ENCODE measurements around the gene RNF115. TPM values are rescaled to one million over a fixed set of nuclear protein-coding genes. Genes with fewer than 3 reads are reported as not detected.

RNF115 gene
- total and polyA plus RNA-seq, 4 donors, result 3.2 to 10.0 (median 7.6) TPM

GRCh38 chr1:145730900-145731299, 93.0 kb downstream of the RNF115 start:
- no peak for TF ChIP-seq HNF4A (conservative IDR thresholded peaks at IDR 0.05)
- TF ChIP-seq, protein P1, sequence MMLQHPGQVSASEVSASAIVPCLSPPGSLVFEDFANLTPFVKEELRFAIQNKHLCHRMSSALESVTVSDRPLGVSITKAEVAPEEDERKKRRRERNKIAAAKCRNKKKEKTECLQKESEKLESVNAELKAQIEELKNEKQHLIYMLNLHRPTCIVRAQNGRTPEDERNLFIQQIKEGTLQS (IDR thresholded peaks at IDR 0.05), result no peak
- no peak for TF ChIP-seq SP1 (IDR thresholded peaks at IDR 0.05)
- no peak for TF ChIP-seq HNF4G (IDR thresholded peaks at IDR 0.05)
- TF ChIP-seq, protein P2, sequence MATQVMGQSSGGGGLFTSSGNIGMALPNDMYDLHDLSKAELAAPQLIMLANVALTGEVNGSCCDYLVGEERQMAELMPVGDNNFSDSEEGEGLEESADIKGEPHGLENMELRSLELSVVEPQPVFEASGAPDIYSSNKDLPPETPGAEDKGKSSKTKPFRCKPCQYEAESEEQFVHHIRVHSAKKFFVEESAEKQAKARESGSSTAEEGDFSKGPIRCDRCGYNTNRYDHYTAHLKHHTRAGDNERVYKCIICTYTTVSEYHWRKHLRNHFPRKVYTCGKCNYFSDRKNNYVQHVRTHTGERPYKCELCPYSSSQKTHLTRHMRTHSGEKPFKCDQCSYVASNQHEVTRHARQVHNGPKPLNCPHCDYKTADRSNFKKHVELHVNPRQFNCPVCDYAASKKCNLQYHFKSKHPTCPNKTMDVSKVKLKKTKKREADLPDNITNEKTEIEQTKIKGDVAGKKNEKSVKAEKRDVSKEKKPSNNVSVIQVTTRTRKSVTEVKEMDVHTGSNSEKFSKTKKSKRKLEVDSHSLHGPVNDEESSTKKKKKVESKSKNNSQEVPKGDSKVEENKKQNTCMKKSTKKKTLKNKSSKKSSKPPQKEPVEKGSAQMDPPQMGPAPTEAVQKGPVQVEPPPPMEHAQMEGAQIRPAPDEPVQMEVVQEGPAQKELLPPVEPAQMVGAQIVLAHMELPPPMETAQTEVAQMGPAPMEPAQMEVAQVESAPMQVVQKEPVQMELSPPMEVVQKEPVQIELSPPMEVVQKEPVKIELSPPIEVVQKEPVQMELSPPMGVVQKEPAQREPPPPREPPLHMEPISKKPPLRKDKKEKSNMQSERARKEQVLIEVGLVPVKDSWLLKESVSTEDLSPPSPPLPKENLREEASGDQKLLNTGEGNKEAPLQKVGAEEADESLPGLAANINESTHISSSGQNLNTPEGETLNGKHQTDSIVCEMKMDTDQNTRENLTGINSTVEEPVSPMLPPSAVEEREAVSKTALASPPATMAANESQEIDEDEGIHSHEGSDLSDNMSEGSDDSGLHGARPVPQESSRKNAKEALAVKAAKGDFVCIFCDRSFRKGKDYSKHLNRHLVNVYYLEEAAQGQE (IDR thresholded peaks at IDR 0.05), result no peak
- TF ChIP-seq RAD21 (IDR thresholded peaks at IDR 0.05), result no peak
- no peak for TF ChIP-seq FOXA1 (IDR thresholded peaks at IDR 0.05)
- no peak for TF ChIP-seq JUND (IDR thresholded peaks at IDR 0.05)
- no peak for TF ChIP-seq YY1 (IDR thresholded peaks at IDR 0.05)
- TF ChIP-seq ZBTB33 (IDR thresholded peaks at IDR 0.05), result no peak
- no peak for TF ChIP-seq EGR1 (IDR thresholded peaks at IDR 0.05; ENCODE audit: low read depth in 2 of 2)
- TF ChIP-seq, protein P3, sequence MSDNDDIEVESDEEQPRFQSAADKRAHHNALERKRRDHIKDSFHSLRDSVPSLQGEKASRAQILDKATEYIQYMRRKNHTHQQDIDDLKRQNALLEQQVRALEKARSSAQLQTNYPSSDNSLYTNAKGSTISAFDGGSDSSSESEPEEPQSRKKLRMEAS (IDR thresholded peaks at IDR 0.05), result no peak
- no peak for TF ChIP-seq TAF1 (conservative IDR thresholded peaks at IDR 0.05)
- no peak for TF ChIP-seq NR2F2 (IDR thresholded peaks at IDR 0.05)
- no peak for TF ChIP-seq GABPA (IDR thresholded peaks at IDR 0.05 in 1 of 2, conservative IDR thresholded peaks at IDR 0.05 in 1 of 2)
- H3K27ac ChIP-seq (ENCODE audit: low read depth in 1 of 2, low read length in 2 of 2), result no peak overlapping the region
- WGBS, result 96% methylated on average over 3 of the region's 3 CpGs

GRCh38 chr1:145730467-145730866, 93.4 kb downstream of the RNF115 start:
- Histone ChIP-seq H3K27ac (ENCODE audit: low read depth in 1 of 2, low read length in 2 of 2) (no peak overlapping the region), H3K36me3 (ENCODE audit: control insufficient read depth in 4 of 4, insufficient read depth in 3 of 4, low read depth in 1 of 4, low read length in 3 of 4) (no peaks in the 10 kb centered on the region), H3K4me1 (ENCODE audit: control insufficient read depth in 4 of 4, insufficient read depth in 4 of 4, low read length in 3 of 4) (peaks cover 0 to 8% (median 3%) of the 10 kb centered on the region in 4 donors), H3K9ac (ENCODE audit: low read depth in 1 of 2, low read length in 2 of 2) (no peak overlapping the region), H3K9me3 (ENCODE audit: control insufficient read depth in 4 of 4, low read length in 3 of 4) (no peaks in the 10 kb centered on the region), H3K4me3 (ENCODE audit: low read depth in 1 of 3, low read length in 3 of 3) (no peak overlapping the region), H3K27me3 (ENCODE audit: control insufficient read depth in 4 of 4, insufficient read depth in 4 of 4, low read length in 3 of 4) (no peaks in the 10 kb centered on the region)
- no peak for DNase-seq (ENCODE audit: low spot score)
- 80% methylated on average over 4 of the region's 4 CpGs for WGBS
- TF ChIP-seq FOXA1 (IDR thresholded peaks at IDR 0.05) (no peak), EGR1 (IDR thresholded peaks at IDR 0.05; ENCODE audit: low read depth in 2 of 2) (no peak), HNF4A (conservative IDR thresholded peaks at IDR 0.05) (no peak), YY1 (IDR thresholded peaks at IDR 0.05) (no peak), FOXA2 (IDR thresholded peaks at IDR 0.05) (no peak), HNF4G (IDR thresholded peaks at IDR 0.05) (no peak), JUND (IDR thresholded peaks at IDR 0.05) (no peak), RAD21 (IDR thresholded peaks at IDR 0.05) (no peak), NR2F2 (IDR thresholded peaks at IDR 0.05) (no peak), TAF1 (conservative IDR thresholded peaks at IDR 0.05) (no peak), GABPA (IDR thresholded peaks at IDR 0.05 in 1 of 2, conservative IDR thresholded peaks at IDR 0.05 in 1 of 2) (no peak), SP1 (IDR thresholded peaks at IDR 0.05) (no peak), RXRA (IDR thresholded peaks at IDR 0.05) (no peak)
- TF ChIP-seq, protein P1 (IDR thresholded peaks at IDR 0.05), result no peak
- TF ChIP-seq, protein P4, sequence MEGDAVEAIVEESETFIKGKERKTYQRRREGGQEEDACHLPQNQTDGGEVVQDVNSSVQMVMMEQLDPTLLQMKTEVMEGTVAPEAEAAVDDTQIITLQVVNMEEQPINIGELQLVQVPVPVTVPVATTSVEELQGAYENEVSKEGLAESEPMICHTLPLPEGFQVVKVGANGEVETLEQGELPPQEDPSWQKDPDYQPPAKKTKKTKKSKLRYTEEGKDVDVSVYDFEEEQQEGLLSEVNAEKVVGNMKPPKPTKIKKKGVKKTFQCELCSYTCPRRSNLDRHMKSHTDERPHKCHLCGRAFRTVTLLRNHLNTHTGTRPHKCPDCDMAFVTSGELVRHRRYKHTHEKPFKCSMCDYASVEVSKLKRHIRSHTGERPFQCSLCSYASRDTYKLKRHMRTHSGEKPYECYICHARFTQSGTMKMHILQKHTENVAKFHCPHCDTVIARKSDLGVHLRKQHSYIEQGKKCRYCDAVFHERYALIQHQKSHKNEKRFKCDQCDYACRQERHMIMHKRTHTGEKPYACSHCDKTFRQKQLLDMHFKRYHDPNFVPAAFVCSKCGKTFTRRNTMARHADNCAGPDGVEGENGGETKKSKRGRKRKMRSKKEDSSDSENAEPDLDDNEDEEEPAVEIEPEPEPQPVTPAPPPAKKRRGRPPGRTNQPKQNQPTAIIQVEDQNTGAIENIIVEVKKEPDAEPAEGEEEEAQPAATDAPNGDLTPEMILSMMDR (IDR thresholded peaks at IDR 0.05; ENCODE audit: low read depth, low read length, missing input control), result no peak
- TF ChIP-seq, protein P3 (IDR thresholded peaks at IDR 0.05), result no peak
- TF ChIP-seq, protein P2 (IDR thresholded peaks at IDR 0.05), result no peak

More at GRCh38 chr1:145730900-145731299, 93.0 kb downstream of the RNF115 start:
- Histone ChIP-seq H3K36me3 (ENCODE audit: control insufficient read depth in 4 of 4, insufficient read depth in 3 of 4, low read depth in 1 of 4, low read length in 3 of 4) (no peaks in the 10 kb centered on the region), H3K27me3 (ENCODE audit: control insufficient read depth in 4 of 4, insufficient read depth in 4 of 4, low read length in 3 of 4) (no peaks in the 10 kb centered on the region), H3K4me1 (ENCODE audit: control insufficient read depth in 4 of 4, insufficient read depth in 4 of 4, low read length in 3 of 4) (peaks cover 0 to 8% (median 3%) of the 10 kb centered on the region in 4 donors), H3K9ac (ENCODE audit: low read depth in 1 of 2, low read length in 2 of 2) (no peak overlapping the region), H3K9me3 (ENCODE audit: control insufficient read depth in 4 of 4, low read length in 3 of 4) (no peaks in the 10 kb centered on the region), H3K4me3 (ENCODE audit: low read depth in 1 of 3, low read length in 3 of 3) (no peak overlapping the region)
- no peak for DNase-seq (ENCODE audit: low spot score)
